NOMO-1 treated with DMSO at 0.1 percent for 48 hours (cell line): ENCODE data around the gene IRF4.
A peak's percentile ranks its signal among the peaks of the same experiment; 100 is the strongest.

Source experiments
- DNase-seq: peaks from one replicate; lab custom pipeline; 2025; ENCODE audit not compliant: unreplicated experiment; lab: John Stamatoyannopoulos, UW

IRF4 gene

DNA sequence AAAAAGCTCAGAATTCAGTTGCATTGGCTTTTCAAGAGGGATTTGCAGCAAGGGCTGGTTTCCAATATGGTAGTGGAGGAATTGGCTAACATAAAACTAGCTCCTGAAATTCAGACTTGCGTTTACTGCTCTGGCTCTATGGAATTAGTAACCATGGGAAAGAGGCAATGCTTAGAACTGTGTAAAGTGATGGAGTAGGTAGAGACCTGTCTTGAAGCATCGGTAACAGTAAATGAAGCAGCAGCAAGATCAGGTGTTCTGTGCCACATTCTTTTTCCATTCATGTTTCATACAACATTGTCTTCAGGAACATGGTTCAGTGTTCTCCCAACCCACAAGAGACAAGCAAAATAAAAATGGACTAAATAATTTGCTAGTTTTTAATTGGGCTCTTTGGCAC lies 6.5 kb downstream of the IRF4 start:
- DNase-seq = no peak

DNA sequence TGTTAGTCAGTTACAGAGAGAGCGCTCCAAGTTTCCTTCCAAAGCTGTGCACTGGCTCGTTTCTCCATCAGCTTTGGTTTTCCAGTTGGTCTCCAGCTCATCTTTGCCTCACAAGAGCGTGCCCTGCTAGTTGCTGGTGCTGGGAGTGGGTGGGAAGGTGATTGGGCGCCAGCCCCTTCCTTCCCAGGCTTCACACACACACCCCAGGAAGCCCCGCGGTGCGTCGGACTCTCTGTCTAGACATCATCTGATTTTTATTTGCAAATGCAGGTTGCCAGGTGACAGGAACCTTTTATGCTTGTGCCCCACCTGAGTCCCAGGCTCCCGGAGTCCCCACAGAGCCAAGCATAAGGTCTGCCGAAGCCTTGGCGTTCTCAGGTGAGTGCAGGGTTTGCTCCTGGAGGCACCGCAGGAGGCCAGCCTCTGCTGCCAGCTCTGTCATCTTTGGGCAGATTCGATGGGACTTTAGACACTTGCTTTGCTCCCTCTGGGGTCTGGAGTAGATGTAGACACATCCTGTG lies 7.1 kb downstream of the IRF4 start:
- DNase-seq = no peak

DNA sequence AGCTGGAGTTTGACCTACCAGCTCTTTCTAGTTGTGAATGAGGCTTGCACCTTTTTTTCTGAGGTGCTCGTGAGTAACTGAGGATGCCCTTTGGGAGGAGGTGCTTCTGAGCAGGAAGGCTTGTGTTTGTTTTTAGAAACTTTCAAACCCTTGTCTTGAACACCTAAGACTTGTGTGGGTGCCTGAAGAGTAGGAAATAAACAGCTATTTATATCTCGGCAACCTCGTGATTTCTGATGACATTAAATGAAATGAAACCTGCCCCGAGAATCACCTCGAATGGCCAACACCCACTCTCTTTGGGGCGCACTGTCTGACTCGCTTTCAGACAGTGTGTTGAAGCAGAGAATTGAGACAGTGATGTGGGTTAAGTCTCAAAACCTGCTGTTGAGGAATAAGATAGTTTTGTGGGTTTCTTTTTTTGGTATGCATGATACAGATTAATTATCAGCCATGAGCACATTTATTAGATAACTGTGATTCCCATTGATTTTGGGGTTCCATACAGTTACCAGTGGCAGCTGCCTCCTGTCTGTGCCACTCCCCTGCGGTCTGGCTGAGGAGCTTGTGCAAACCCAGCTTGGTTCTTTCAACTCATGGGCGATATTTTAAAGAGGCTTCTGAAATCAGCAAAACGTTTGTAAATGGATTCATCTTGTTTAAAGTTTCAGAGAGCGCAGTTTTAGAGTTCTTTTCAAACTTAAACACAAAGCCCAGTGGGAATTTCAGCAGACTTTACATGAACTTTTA lies 8.4 kb downstream of the IRF4 start:
- no peak for DNase-seq

DNA sequence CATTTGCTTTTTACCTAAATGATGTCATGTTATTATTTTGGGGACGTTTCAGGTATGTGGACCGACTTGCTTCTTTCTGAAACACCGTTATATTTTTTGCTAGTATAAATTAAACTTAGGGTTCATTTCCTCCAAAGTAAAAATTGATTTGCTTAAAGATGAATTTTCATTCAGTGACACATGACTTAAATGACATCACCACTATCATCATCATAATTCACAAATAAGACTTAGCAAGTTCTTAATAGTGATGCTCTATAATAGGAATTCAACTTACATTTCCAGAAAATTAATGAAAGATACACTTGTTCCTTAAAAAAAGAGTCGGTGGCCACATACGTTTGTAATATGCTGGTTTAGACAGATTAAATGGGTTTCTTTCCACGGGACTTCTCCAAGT lies 9.3 kb downstream of the IRF4 start:
- DNase-seq = no peak

DNA sequence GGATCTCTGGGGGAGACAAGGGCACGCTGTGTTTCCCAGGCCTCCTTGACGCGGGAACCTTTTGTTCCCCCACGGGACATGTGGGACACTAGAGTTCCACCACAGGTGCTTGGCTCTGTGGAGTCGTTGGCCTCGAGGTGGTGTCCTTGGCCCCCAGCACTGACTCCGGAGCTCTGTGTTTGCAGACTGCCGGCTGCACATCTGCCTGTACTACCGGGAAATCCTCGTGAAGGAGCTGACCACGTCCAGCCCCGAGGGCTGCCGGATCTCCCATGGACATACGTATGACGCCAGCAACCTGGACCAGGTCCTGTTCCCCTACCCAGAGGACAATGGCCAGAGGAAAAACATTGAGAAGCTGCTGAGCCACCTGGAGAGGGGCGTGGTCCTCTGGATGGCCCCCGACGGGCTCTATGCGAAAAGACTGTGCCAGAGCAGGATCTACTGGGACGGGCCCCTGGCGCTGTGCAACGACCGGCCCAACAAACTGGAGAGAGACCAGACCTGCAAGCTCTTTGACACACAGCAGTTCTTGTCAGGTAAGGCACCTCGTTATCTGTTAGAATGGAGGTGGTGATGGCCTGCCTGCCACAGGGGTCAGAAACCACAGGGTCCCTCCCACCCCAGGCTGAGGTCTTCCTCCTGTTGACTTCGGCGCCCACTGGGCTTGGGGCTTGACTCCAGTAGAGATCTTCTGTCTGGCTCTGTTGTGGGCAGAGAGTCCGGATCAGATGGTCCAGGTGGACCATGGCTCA lies 9.9 kb downstream of the IRF4 start:
- no peak for DNase-seq

DNA sequence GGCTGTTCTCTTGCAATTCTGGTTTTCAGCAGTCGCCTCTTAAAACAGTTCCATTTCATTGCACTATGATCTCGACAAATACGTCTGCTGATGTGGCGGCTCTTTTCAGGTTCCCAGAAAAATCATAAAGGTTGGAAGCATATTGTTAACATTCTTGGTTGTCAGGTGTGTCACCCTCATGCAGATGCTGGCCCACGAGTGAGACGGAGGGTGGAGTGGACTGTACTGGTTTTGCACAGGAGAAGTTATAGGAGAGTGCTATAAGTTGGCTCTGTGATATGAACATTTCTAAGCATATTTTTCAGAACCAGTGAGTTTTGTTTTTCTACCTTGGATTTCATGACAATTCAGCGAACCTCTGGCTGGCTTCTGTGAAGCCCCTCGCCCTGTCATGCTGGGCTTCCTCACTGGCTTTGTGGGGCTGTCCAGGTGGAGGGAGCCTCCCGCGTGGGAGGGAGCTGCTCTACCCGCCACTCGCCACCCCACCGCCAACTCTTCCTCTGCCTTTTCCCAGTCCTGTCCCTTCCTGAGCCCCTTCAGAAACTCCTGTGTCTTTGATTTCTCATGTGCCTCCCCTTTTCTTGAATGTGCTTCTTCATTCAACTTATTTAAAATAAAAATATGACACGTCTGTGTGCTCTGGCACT lies 10.6 kb downstream of the IRF4 start:
- no peak for DNase-seq

DNA sequence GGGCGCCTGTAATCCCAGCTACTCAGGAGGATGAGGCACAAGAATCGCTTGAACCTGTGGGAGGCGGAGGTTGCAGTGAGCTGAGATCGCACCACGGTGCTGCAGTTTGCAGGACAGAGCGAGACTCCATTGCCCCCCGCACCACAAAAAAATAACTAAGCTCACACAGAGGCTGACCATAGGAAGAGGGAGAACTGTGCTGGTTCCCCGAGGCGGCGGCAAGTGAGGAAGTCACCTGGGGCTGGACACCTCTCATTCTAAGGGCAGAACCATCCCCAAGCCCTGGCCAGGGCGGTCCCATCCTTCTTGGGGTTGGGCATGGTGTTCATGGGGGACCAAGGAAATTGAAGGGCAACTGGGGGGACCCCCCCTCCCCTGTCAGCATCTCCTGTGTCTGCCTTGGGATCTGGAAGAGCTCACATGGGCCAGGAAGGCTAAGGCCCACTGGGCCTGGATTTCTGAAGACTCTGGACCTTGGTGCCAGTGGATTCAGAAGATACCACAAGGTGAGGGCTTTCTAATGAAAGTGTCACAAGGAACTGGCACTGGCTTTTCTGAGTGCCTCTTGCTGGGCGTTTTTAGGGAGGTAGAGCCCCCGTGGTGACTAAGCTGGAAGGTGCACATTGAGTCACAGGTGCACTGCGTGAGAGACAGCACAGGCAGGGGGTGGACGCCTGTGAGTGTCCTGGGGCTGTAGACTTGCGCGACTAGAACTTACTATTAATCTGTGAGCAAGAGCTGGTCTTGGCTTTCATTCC lies 11.5 kb downstream of the IRF4 start:
- no peak for DNase-seq

DNA sequence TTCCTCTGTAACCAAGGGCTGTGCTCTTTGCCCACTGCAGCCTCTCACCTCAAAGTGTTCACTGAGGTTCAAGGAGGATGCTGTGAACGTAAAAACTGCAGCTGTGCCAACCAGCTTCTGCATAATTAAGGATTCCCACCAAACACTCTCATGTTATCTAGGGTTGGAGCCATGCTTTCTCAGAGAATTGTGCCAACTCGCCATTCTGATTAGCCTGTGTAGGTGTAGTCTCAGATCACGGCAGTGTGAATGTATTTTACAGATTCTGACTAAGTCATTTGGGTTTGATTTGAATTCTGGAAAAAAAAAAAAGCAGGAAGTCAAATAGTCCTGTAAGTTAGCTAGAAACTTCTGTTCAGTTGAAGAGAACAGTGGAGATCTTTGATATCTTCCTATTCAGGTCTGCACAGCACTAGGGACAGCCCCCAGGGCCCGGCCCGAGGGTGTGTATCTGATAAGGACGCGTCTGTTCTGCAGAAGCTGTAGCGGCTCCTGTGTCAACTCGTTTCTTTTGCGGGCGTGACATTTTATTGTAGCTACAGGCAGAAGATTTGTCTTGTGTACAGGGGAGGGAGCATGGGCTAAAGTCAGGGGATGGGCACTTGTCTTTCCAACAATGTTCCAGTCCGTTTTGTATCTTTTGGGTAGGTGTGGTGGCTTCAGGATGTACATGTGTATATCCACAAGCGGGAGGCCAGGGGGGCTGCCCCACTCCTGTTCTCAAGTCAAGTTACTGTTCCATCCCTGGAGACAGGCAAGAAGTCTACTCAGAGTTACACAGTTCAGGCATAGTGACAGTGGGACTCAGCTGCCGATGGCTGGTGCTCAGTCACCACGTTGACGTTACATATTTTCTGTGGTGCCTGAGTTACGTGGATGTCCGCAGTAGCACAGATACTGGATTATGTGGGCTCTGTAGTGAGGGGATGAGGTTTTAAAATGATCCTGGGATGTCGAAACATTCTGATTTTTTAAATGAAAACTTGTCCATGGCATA lies 12.4 kb downstream of the IRF4 start:
- no peak for DNase-seq

DNA sequence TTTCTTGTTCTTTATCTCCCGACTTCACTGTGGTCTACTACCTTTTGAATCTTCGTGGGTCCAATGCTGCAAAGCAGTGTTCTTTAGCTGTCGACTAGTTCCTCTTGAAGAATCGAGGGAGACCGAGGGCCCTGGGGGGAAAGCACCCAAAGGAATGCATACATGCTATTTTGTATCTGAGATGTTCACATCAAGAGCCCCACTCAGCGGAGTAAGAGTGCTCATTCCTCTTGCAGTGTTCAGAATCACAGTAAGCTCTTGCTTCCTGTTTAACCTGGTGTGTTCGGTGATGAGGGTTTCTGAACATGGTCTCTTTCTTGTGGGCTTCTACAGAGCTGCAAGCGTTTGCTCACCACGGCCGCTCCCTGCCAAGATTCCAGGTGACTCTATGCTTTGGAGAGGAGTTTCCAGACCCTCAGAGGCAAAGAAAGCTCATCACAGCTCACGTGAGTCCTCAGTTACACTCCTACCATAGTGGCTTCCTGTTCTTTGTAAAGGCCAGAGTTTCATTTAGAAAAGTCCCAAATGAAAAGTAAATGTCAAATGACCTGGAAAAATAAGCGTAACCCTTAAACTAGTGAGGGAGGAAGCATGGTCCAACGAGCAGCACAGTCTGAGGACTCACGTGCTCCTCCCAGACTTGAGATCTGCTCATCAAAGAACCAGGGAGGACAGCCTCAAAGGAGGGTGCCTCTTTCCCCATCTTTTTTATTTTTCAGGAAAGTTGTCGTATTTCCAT lies 13.3 kb downstream of the IRF4 start:
- DNase-seq = no peak

DNA sequence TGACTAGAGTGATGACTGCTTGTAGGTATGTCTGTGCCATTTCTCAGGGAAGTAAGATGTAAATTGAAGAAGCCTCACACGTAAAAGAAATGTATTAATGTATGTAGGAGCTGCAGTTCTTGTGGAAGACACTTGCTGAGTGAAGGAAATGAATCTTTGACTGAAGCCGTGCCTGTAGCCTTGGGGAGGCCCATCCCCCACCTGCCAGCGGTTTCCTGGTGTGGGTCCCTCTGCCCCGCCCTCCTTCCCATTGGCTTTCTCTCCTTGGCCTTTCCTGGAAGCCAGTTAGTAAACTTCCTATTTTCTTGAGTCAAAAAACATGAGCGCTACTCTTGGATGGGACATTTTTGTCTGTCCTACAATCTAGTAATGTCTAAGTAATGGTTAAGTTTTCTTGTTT lies 16.6 kb downstream of the IRF4 start:
- no peak for DNase-seq

DNA sequence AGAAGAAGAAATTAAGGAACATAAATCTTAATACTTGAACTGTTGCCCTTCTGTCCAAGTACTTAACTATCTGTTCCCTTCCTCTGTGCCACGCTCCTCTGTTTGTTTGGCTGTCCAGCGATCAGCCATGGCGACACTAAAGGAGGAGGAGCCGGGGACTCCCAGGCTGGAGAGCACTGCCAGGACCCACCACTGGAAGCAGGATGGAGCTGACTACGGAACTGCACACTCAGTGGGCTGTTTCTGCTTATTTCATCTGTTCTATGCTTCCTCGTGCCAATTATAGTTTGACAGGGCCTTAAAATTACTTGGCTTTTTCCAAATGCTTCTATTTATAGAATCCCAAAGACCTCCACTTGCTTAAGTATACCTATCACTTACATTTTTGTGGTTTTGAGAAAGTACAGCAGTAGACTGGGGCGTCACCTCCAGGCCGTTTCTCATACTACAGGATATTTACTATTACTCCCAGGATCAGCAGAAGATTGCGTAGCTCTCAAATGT lies 17.1 kb downstream of the IRF4 start:
- DNase-seq = peak; percentile 40

DNA sequence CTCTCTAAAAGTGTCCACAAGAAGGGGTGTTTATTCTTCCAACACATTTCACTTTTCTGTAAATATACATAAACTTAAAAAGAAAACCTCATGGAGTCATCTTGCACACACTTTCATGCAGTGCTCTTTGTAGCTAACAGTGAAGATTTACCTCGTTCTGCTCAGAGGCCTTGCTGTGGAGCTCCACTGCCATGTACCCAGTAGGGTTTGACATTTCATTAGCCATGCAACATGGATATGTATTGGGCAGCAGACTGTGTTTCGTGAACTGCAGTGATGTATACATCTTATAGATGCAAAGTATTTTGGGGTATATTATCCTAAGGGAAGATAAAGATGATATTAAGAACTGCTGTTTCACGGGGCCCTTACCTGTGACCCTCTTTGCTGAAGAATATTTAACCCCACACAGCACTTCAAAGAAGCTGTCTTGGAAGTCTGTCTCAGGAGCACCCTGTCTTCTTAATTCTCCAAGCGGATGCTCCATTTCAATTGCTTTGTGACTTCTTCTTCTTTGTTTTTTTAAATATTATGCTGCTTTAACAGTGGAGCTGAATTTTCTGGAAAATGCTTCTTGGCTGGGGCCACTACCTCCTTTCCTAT lies 17.9 kb downstream of the IRF4 start:
- DNase-seq = no peak

DNA sequence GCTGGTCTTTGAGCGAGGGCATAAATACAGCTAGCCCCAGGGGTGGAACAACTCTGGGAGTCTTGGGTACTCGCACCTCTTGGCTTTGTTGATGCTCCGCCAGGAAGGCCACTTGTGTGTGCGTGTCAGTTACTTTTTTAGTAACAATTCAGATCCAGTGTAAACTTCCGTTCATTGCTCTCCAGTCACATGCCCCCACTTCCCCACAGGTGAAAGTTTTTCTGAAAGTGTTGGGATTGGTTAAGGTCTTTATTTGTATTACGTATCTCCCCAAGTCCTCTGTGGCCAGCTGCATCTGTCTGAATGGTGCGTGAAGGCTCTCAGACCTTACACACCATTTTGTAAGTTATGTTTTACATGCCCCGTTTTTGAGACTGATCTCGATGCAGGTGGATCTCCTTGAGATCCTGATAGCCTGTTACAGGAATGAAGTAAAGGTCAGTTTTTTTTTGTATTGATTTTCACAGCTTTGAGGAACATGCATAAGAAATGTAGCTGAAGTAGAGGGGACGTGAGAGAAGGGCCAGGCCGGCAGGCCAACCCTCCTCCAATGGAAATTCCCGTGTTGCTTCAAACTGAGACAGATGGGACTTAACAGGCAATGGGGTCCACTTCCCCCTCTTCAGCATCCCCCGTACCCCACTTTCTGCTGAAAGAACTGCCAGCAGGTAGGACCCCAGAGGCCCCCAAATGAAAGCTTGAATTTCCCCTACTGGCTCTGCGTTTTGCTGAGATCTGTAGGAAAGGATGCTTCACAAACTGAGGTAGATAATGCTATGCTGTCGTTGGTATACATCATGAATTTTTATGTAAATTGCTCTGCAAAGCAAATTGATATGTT lies 19.2 kb downstream of the IRF4 start:
- DNase-seq = no peak

DNA sequence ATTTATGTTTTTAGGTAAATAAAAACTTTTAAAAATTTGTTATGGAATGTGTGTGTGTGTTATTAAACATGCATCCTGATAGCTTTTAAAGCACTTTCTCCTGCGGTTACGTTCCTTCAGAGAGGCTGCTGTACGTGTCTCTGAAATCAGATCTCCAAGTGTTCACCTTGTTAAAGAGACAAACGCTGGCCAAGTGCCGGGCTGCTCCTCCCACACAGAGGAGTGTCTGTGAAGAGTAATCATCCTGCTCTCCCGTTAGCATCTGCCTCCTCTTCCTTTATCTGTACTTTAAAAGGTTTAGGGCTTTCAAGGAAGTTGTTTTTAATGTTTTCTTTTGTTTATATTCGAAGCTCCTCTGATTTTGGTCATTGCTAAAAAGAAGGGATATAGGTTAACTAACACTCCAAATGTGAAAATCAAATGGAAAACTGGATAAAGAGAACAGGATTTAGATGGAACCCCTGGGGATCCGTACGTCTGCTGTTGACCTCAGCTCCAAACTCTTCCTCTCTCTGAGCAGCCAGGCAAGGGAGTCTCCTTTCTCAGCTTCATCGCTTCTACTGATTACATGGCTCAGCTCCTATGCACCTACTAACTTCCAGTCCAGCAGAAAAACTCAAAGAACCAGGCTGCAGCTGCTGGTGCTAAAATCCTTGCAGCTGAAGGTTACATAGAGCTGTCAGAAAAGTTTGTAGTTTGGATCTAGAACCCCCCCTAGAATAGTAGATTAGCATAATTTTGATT lies 20.0 kb downstream of the IRF4 start:
- DNase-seq = no peak

DNA sequence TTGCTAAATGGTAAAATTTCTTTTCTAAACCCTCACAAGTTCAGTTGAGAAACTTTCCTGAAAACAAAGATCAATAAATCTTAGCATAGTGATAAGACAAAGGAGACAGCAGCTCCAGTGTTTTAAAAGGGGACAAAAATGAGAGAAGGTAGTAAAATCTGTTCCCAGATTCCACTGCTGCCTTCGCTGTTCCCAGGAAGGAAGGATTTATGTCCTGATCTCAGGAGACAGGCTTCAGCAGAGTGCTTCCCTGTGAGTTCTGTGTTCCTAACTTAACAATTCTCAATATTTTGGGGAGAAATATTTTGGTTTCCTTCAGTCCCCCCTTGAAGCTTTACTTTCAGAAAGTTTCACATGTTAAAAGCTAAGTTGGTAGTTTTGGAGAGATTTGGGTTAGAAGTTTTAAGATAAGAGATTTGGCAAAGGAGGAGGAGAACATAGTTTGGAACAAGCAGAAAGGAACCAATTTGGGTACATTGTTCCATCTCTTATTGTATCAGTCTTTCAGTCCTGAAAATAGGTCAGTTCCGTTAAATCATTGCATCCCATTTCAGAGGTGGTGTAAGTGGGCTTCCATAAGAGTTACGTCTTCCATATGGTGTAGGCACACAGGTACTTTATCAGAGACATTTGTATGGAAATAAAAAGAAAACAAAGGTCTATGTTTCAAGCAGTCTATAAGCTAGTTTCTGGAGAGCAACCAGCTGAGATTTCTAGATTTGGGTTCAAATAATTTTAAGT lies 20.8 kb downstream of the IRF4 start:
- DNase-seq = no peak

DNA sequence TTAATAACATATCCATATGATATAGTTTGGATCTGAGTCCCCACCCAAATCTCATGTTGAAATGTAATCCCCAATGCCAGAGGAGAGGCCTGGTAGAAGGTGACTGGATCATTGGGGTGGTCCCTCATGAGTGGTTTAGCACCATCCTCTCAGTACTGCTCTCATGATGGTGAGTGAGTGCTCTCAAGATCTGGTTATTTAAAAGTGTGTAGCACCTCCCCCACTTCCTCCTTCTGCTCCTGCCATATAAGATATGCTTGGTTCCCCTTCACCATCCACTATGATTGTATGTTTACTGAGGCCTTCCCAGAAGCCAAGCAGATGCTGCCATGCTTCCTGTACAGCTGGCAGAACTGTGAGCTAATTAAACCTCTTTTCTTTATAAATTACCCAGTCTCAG lies 22.9 kb downstream of the IRF4 start:
- DNase-seq = no peak
